Measurements from ENCODE around the gene TSPY1.
"Not testable (repeated sequence)": the region's sequence is repeated elsewhere in the genome, so short reads cannot be mapped to it uniquely, and the experiment has no call there.

TSPY1 gene, protein sequence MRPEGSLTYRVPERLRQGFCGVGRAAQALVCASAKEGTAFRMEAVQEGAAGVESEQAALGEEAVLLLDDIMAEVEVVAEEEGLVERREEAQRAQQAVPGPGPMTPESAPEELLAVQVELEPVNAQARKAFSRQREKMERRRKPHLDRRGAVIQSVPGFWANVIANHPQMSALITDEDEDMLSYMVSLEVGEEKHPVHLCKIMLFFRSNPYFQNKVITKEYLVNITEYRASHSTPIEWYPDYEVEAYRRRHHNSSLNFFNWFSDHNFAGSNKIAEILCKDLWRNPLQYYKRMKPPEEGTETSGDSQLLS

DNA sequence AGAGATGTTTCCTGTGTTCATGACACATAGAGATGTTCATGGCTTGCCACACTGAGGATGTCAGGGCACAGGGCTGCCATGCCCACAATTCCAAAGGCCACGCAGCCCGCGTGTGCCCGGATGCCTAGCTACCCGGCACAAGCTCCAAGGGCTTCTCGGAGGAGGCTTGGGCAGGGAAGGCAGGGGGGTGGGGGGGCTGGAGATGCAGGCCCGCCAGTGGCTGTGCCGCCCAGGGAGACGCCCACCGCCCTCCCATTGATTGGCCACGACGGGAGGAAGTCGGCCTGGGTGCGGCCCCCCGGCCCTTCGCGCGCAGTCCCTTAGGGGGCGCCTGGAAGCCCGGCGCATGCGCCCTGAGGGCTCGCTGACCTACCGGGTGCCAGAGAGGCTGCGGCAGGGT lies at the start of gene TSPY1:
TSS of gene TSPY1 (plus strand) at position 301 of the 400 bp plus-strand sequence. CDS start at position 347, 46 bp downstream.
- not testable (repeated sequence) for DNase-seq

DNA sequence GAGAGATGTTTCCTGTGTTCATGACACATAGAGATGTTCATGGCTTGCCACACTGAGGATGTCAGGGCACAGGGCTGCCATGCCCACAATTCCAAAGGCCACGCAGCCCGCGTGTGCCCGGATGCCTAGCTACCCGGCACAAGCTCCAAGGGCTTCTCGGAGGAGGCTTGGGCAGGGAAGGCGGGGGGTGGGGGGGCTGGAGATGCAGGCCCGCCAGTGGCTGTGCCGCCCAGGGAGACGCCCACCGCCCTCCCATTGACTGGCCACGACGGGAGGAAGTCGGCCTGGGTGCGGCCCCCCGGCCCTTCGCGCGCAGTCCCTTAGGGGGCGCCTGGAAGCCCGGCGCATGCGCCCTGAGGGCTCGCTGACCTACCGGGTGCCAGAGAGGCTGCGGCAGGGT lies 20.2 kb downstream of the TSPY1 start, which contains the start of gene TSPY9:
TSS of gene TSPY9 (plus strand) at position 301 of the 400 bp plus-strand sequence. CDS start at position 347, 46 bp downstream.
- DNase-seq = not testable (repeated sequence)

DNA sequence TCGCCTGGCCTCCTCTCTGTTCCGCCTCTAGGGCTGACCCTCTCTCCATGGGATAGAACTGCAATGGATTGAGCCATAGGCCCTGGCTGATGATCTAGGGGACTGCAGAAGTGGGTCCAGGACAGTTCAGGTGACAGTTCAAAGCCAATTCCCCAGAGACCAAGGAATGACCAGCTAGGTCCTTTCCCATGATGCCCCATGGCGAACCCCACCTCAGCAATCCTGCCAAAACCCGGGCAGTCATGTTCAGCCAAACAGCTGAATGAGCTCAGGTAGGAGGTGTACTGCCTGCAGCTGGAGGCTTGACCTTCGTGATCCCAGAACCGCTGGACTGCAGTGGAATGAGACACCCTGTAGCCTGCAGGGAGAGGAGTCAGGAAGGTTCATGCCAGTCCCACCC lies 37.6 kb downstream of the TSPY1 start:
- DNase-seq = not testable (repeated sequence)

DNA sequence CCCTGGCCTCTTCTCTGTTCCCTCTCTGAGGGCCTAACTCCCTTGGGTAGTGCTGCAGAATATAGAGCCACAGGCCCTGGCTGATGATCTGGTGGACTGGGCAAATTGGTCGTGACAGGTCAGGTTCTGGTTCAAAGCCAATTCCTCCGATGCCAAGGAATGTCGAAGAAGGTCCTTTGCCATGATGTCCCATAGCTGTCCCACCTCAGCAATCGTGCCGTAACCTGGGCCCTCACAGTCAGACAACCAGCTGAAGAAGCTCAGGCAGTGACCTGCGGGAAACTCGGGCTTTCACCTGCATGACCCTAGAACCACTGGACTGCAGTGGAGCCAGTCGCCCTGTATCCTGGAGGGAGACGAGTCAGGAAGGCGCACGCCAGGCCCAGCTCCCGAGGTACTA lies 49.5 kb downstream of the TSPY1 start:
- not testable (repeated sequence) for DNase-seq

Measured in NCI-H1694 treated with DMSO at 0.1 percent for 48 hours (cell line).